NB4 (cell line): Measurements from ENCODE around the gene CA10.

Source experiments
- POLR2A ChIP-seq: IDR thresholded peaks from 2 replicates; pipeline ENCODE4 v1.6.1; 2011; ENCODE audit warnings: mild to moderate bottlenecking; ENCODE audit not compliant: insufficient read length; ENCODE audit errors: extremely low read depth
- TF ChIP-seq, protein P1 (sequence below): IDR thresholded peaks from one replicate; pipeline ENCODE4 v1.5.1; 2012; ENCODE audit warnings: low read depth, low read length
- TF ChIP-seq, protein P2 (sequence below): IDR thresholded peaks from 2 replicates; pipeline ENCODE4 v1.6.1; 2011; ENCODE audit warnings: low read depth, low read length

DNA sequence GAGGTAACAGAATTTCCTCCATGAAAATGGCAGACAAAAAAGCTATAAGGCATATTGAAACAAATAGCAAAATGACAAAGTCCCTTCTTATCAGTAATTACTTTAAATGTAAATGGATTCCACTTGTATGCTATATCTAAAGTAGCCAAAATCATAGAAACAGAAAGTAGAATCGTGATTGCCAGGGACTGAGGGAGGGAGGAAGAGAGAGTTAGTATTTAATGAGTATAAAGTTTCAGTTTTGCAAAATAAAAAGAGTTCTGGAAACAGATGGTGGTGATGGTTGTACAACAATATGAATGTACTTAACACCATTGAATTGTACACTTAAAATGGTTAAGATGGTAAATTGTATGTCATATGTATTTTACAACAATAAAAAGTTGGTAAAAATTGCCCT lies 407.4 kb downstream of the CA10 start:
- TF ChIP-seq POLR2A: no peak
- TF ChIP-seq, protein P1, sequence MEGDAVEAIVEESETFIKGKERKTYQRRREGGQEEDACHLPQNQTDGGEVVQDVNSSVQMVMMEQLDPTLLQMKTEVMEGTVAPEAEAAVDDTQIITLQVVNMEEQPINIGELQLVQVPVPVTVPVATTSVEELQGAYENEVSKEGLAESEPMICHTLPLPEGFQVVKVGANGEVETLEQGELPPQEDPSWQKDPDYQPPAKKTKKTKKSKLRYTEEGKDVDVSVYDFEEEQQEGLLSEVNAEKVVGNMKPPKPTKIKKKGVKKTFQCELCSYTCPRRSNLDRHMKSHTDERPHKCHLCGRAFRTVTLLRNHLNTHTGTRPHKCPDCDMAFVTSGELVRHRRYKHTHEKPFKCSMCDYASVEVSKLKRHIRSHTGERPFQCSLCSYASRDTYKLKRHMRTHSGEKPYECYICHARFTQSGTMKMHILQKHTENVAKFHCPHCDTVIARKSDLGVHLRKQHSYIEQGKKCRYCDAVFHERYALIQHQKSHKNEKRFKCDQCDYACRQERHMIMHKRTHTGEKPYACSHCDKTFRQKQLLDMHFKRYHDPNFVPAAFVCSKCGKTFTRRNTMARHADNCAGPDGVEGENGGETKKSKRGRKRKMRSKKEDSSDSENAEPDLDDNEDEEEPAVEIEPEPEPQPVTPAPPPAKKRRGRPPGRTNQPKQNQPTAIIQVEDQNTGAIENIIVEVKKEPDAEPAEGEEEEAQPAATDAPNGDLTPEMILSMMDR: no peak
- TF ChIP-seq, protein P2, sequence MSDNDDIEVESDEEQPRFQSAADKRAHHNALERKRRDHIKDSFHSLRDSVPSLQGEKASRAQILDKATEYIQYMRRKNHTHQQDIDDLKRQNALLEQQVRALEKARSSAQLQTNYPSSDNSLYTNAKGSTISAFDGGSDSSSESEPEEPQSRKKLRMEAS: no peak
